ENCODE measurements around the gene OR5B3. TPM values are rescaled to one million over a fixed set of nuclear protein-coding genes. Genes with fewer than 3 reads are reported as not detected.

The OR5B3 gene
- total RNA-seq (2011; cell fraction: chromatin; rRNA removed; ENCODE audit: low replicate concordance) = not detected in 2 replicates
- not detected in 2 replicates for total RNA-seq (2011; cell fraction: nucleolus; rRNA removed)
- total RNA-seq (2011; cell fraction: nucleoplasm; rRNA removed) = not detected in 2 replicates
- total RNA-seq (2014; rRNA removed) = not detected in 2 replicates
- not detected in 2 replicates for total RNA-seq (2014; rRNA removed; fragmentation: Illumina TruSeq; extraction: Trizol)
- total RNA-seq (2015; rRNA removed; fragmentation: Illumina TruSeq; extraction: Trizol) = not detected in 2 replicates
- total RNA-seq (2021) = not detected in 2 replicates
- polyA plus RNA-seq (2011; rRNA removed) = not detected in 2 replicates
- not detected in 2 replicates for polyA plus RNA-seq (2011; cell fraction: cytosol; rRNA removed)
- polyA plus RNA-seq (2011; cell fraction: nucleus; rRNA removed) = not detected in 2 replicates
- not detected in 2 replicates for polyA plus RNA-seq (2012)
- not detected in 2 replicates for polyA plus RNA-seq (2014; fragmentation: Illumina TruSeq; extraction: Trizol)
- not detected for polyA plus RNA-seq (2014; fragmentation: Nextera tagmentation; extraction: Ambion mirVana)
- not detected in 2 replicates for polyA plus RNA-seq (2014; rRNA removed)
- not detected in 2 replicates for polyA minus RNA-seq (2011; rRNA and poly(A)+ RNA removed)
- not detected in 2 replicates for polyA minus RNA-seq (2011; cell fraction: cytosol; rRNA and poly(A)+ RNA removed)
- polyA minus RNA-seq (2011; cell fraction: nucleus; rRNA and poly(A)+ RNA removed) = not detected in 2 replicates
- not detected for Bru-seq, nascent RNA
- BruChase-seq, experiment 1, labeled RNA remaining after a 2-hour chase = not detected
- not detected for BruChase-seq, experiment 2, labeled RNA remaining after a 6-hour chase
- long read RNA-seq, experiment 1 = 0 reads
- long read RNA-seq, experiment 2 = 0 reads
- long read RNA-seq, experiment 3 = 0 reads

GRCh38 chr11:58406774-58407173 lies at the start of gene OR5B3:
TSS of gene OR5B3 (minus strand) at chr11:58406874. CDS start at chr11:58403409, 3,465 bp downstream.
- no peak within 1 kb of the TSS for H3K4me2 ChIP-seq (ENCODE audit: insufficient read depth, low read length)
- H3K9ac ChIP-seq (ENCODE audit: insufficient read depth in 1 of 2, low read depth in 2 of 2, low read length in 2 of 2) = no peak within 1 kb of the TSS
- ChIA-PET POLR2A (no interaction called here), CTCF (ENCODE audit: low intra/inter-chr PET ratio) (interaction anchor here (0.7 kb wide), 1 partner anchor 39 kb away, joined by 3 read pairs; no protein-coding TSS in a partner anchor)
- H4K20me1 ChIP-seq (replicated peaks; ENCODE audit: control insufficient read depth, insufficient read depth, low read length) = no peaks in the 10 kb centered on the region
- TF ChIP-seq NEUROD1 (IDR thresholded peaks at IDR 0.05; ENCODE audit: borderline replicate concordance, low read depth, low read length, partially characterized antibody) = no peak
- no peak for TF ChIP-seq ZNF41 (CRISPR knock-in tag; conservative IDR thresholded peaks at IDR 0.05)
- TF ChIP-seq NFXL1 (CRISPR knock-in tag; IDR thresholded peaks at IDR 0.05) = no peak
- no peak for TF ChIP-seq PCBP1 (IDR thresholded peaks at IDR 0.05; ENCODE audit: low read depth, low read length, poor library complexity, severe bottlenecking)
- TF ChIP-seq, protein P1, sequence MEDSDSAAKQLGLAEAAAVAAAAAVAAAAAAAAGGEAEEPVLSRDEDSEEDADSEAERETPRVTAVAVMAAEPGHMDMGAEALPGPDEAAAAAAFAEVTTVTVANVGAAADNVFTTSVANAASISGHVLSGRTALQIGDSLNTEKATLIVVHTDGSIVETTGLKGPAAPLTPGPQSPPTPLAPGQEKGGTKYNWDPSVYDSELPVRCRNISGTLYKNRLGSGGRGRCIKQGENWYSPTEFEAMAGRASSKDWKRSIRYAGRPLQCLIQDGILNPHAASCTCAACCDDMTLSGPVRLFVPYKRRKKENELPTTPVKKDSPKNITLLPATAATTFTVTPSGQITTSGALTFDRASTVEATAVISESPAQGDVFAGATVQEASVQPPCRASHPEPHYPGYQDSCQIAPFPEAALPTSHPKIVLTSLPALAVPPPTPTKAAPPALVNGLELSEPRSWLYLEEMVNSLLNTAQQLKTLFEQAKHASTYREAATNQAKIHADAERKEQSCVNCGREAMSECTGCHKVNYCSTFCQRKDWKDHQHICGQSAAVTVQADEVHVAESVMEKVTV (CRISPR knock-in tag; IDR thresholded peaks at IDR 0.05) = no peak
- TF ChIP-seq ZNF583 (CRISPR knock-in tag; IDR thresholded peaks at IDR 0.05) = no peak
- no peak for TF ChIP-seq CBX3 (IDR thresholded peaks at IDR 0.05; ENCODE audit: borderline replicate concordance in 1 of 2, low read length in 2 of 2)
- no peak for TF ChIP-seq NRF1 (conservative IDR thresholded peaks at IDR 0.05 in 1 of 2, IDR thresholded peaks at IDR 0.05 in 1 of 2)
- H3K27ac ChIP-seq (ENCODE audit: extremely low read depth, low read depth, low read length) = no peak within 1 kb of the TSS
- H3K27me3 ChIP-seq (ENCODE audit: control insufficient read depth in 2 of 2, insufficient read depth in 2 of 2, low read length in 2 of 2) = no peaks in the 10 kb centered on the region
- no peak within 1 kb of the TSS for H2AFZ ChIP-seq (ENCODE audit: low read depth, low read length)
- no peaks in the 10 kb centered on the region for H3K79me2 ChIP-seq (ENCODE audit: control insufficient read depth, insufficient read depth, low read length)
- ATAC-seq (no peak), DNase-seq (ENCODE audit: extremely low read depth in 1 of 4, low spot score in 3 of 4) (no peak), FAIRE-seq (no peak)
- 0% methylated on average over 1 of the region's 1 CpG for WGBS (ENCODE audit: insufficient coverage, low coverage, missing lambda C conversion rate)
- no peaks in the 10 kb centered on the region for H3K9me3 ChIP-seq (replicated peaks; ENCODE audit: control insufficient read depth, insufficient read depth, low read depth, low read length)
- intact Hi-C loops (cut with micrococcal nuclease) = no loop called here
- H3K4me1 ChIP-seq (replicated peaks in 1 of 2; ENCODE audit: control insufficient read depth in 2 of 2, insufficient read depth in 2 of 2, low read length in 2 of 2) = no peaks in the 10 kb centered on the region
- H3K9me1 ChIP-seq (ENCODE audit: control insufficient read depth, insufficient read depth, low read length) = no peaks in the 10 kb centered on the region
- no peak within 1 kb of the TSS for H3K4me3 ChIP-seq
- H3K36me3 ChIP-seq (ENCODE audit: control insufficient read depth, insufficient read depth, low read length) = no peaks in the 10 kb centered on the region
- no TSS peak for BruUV-seq (replicated peaks)
- in situ Hi-C loops (cut with MboI) = no loop called here

Data from K562 (cell line).